Putamen (tissue), 1 donor: ENCODE results near the gene ACSL5.
"Not testable (repeated sequence)": the region's sequence is repeated elsewhere in the genome, so short reads cannot be mapped to it uniquely, and the experiment has no call there.

Source experiments
- DNase-seq: peaks from one replicate; pipeline ENCODE4 v3.0.0-alpha.2; 2016; ENCODE audit warnings: low spot score

Gene ACSL5

GRCh38 chr10:112409755-112410154 lies 35.8 kb downstream of the ACSL5 start:
- DNase-seq = no peak

- DNase-seq = no peak
Measured at GRCh38 chr10:112412696-112413095, 38.8 kb downstream of the ACSL5 start.

GRCh38 chr10:112421731-112422130 lies 47.8 kb downstream of the ACSL5 start:
- no peak for DNase-seq

GRCh38 chr10:112424651-112425050 lies 50.7 kb downstream of the ACSL5 start:
- DNase-seq = no peak

DNA sequence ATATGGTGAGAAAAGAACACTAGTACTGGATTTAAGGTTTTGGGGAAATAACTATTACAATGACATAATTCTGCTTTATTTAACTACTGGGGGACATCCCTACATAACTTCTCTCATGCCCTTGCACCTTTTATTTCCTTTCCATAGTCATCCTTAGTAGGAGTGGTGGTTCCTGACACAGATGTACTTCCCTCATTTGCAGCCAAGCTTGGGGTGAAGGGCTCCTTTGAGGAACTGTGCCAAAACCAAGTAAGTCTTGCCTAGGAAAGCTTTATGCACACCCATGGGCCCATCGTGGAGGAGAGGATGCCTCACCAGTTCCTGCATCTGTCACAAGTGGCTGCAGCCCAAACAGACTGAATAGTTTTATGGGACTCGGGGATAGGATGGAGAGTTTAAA lies 52.2 kb downstream of the ACSL5 start:
- DNase-seq = no peak

GRCh38 chr10:112429147-112429546 lies 55.2 kb downstream of the ACSL5 start:
- no peak for DNase-seq

DNA sequence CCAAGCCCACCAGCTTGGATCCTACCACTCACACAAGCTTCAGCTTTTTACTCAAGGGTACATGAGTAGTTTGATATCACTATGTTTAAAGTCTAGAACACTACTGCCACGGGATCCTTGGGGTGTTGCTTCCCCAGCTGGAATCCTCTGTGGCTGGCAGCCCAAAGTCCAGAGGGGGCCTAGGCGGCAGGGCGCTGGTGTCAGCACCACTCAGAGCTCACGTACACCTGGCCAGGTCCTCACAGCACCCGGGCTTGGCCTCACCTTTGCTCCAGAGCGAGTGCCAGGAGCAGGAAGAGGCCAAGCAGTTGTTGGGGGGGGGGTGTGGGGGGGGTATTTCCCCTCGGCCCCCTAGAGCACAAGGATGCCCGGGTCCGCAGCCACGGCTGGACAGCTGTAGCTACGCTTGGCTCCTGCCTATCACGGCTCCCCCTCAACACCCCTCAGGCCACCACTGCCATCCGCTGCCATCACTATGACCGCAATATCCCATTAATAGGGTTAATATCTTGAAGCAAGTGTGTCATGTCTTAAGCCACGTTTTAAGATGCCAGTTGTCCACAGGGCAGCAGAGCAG lies 55.8 kb downstream of the ACSL5 start:
- no peak for DNase-seq

- no peak for DNase-seq
Measured at GRCh38 chr10:112433136-112433535, 59.2 kb downstream of the ACSL5 start.

- no peak for DNase-seq
Measured at GRCh38 chr10:112434988-112435619, 61.2 kb downstream of the ACSL5 start.

- DNase-seq = no peak
Measured at GRCh38 chr10:112438356-112438755, 64.4 kb downstream of the ACSL5 start.

DNA sequence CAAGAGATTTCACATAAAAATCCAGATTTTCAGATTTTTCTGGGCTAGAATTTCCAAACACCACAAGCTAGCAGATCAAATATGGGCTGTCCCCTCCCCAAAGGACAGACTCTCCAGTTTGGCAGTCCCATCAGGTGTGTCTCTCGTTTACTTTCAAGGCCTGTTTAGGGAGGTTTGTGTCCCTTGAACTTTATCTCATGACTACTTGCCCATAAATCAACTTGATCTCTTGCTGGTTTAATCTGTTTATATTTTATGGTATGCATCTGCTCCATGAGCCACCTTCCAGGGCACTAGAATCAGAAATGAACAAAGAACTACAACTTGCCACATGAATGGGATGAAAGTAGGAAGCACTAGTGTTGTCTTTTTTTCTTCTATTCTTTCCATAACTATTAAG lies 67.6 kb downstream of the ACSL5 start:
- no peak for DNase-seq

- no peak for DNase-seq
Measured at GRCh38 chr10:112442063-112442462, 68.1 kb downstream of the ACSL5 start.

DNA sequence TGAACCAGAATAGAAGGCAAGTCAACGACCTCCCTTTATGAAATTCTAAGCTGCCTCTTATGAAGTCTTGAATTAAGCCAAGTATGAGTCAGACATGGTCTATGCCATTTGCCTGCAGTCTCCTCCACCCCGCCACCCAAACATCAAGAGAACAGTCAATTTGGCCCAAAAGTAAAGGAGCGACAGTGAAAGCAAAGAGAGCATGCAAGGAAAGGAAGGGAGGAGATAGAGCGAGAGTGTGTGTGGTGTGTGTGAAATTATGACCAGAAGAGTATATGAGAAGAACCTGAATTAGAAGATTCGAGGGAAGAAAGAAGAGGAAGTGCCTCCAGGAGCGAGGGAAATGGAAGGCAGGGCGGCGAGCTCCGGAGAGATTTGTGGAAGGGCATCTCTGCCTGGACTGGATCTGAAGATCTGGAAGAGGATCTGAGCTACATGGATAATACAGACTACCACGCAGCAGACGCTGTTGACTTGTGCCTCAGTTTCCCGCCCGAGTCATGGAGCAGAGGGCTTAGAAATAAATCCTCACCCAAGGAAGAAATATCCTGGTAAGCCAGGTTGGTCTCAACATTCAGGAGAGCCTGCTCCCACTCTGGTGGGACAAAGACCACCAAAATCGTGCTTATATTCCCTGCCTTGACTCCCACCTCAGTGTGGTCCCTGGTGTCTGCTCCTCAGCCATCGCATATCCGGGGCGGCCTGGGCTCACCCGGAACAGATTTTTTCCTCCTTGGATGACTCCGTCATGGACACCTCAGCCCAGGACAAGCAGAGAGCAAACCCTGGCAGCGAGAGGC lies 72.3 kb downstream of the ACSL5 start:
- DNase-seq = no peak

DNA sequence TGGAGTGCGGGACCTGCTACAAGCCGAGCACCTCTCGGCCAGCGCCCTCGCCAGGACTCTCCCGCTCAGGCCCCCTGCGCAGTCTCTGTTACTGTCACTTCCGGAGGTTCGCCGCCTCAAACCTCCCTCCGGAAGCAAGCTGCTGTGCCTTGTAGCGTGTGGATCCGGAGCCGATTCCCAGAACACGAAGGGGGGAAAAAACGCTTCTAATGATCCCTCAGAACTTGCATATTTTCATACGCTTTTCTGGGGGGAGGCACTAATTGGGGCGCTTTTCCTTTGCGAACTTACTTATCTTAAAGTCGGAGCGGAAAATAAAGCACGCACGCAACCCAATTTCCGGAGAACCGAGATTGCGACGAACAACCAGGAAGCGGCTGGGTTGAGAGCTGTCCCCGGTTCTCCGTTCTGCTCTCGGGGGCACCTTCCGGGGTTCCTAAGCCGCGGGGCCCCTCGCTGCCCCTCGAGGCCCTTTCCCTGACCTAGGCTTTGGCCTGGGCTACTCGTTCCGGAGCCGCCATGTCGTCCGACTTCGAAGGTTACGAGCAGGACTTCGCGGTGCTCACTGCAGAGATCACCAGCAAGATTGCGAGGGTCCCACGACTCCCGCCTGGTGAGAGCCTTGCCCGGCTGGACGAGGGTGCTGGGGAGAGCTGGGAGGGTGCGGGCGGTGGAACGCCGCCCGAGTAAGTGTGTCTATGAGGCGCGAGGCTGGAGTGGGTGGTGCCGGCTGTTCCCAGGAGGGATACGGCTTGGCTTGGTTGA lies 73.1 kb downstream of the ACSL5 start, which contains the start of the genes VTI1A and ZDHHC6:
Gene VTI1A, plus strand, starts transcription at position 361 of the 765 bp plus-strand sequence. Its CDS starts 159 bp downstream, at position 520.
Gene ZDHHC6, minus strand, starts transcription at position 60 of the 765 bp plus-strand sequence. CDS start 1,478 bp downstream, outside the sequence.
- DNase-seq = peak; percentile 83

- no peak for DNase-seq
Measured at GRCh38 chr10:112447620-112447928, 73.7 kb downstream of the ACSL5 start.

DNA sequence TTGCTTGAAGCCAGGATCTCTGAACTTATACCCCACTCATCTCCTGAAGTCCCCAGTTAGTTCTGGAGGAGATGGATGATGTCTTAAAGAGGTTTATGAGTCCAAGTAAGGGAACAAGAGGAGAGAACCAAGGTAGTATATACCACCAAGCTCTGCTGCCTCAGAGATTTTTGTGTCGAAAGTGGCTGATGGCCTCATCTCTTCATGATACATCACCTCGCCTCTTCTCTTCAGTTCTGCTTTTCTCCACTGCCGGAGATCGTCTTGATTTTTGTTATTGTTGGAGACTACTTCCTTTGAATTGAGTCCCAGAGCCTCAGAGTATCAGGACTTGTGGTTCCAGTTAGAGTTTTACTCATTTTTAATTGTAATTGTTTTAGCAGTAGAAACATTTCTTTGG lies 75.0 kb downstream of the ACSL5 start:
- DNase-seq = no peak

DNA sequence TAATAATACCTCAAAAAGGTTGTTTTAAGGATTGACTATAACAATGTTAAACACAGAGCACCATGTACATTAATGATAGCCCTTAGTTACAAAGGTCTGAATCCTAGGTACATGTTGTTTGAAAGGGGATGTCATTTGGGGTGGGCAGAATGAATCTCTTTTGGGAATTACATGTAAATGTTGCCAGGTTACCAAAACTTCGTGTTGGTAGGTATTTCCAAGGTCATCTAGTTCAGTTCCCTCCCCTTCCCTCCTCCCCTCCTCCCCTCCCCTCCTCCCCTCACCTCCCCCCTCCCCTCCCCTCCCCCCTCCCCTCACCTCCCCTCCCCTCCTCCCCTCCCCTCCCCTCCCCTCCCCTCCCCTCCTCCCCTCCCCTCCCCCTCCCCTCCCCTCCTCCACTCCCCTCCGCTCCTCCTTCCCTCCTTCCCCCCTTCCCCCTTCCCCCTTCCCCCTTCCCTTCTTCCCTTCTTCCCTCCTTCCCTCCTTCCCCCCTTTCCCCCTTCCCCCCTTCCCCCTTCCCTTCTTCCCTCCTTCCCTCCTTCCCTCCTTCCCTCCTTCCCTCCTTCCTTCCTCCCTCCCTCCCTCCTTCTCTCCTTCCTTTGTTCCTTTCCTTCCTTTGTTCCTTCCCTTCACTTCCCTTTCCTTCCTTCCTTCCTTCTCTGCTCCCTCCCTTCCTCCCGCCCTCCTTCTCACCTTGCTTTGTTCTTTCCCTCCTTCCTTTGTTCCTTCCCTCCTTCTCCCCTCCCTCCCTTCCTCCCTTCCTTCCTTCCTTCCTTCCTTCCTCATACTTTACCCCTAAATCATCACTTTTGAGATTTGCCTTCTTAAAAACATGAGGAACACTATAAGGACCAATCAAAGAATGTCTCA lies 81.2 kb downstream of the ACSL5 start:
- no peak for DNase-seq

DNA sequence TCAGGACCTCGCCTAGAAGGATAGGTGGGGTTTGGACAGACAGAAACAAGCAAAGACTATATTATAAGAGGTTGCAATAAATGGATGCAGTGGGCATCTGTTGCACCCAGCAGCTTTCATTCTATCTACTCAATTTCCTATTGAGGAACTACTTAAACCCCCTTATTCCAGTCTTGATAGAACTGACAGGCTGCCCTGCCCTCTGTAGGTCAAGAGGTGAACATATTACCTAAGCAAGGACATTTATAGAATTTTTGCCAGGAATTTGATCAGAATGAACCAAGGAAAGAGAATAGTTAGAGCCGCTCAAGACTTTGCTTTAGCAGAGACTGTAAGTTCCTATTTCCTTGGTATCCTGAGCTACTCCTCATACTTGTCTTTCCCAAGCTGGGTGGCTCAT lies 82.6 kb downstream of the ACSL5 start:
- DNase-seq = no peak

DNA sequence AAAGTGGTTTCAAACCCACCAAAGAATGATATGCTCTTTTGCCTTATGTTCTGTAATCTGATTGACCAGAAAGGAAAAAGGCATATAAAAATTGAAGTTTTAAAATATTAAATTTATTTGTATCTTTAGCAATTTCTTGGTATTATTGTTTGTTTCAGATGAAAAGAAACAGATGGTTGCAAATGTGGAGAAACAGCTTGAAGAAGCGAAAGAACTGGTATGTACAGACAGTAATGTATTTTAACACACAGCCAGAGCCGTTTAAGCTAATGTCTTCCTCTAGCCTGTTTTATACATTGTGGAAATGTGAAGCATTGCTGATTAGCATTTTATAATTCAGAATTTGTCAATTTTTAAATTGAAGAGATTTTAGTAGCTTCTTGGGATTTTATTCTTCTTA lies 86.5 kb downstream of the ACSL5 start:
- no peak for DNase-seq

- DNase-seq = no peak
Measured at GRCh38 chr10:112461029-112461887, 87.3 kb downstream of the ACSL5 start.

DNA sequence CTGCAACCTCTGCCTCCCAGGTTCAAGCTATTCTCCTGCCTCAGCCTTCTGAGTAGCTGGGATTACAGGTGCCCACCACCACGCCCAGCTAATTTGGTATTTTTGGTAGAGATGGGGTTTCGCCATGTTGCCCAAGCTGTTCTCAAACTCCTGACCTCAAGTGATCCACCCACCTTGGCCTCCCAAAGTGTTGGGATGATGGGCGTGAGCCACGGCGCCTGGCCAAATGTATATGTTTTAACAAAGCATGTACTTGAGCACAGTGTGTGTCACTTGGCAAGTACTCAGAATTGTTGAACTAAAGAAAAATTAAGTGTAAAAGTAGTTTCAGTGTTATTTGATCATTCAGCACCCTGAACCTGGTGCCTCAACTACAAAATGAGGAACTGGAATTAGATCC lies 90.2 kb downstream of the ACSL5 start:
- DNase-seq = not testable (repeated sequence)
